GM21717 (cell line): Measurements from ENCODE around the gene SDC4.
A peak's percentile ranks its signal among the peaks of the same experiment; 100 is the strongest.

Experiments used
- ATAC-seq: cut with Tn5 transposase; IDR thresholded peaks from one replicate; pipeline ENCODE4 v1.9.1; 2021; ENCODE audit warnings: mild to moderate bottlenecking, moderate library complexity; ENCODE audit not compliant: unreplicated experiment

The SDC4 gene

GRCh38 chr20:45347936-45348778, at the start of gene SDC4:
SDC4 (minus strand) TSS chr20:45348424; CDS start chr20:45348384, 40 bp downstream.
- no peak for ATAC-seq

- no peak for ATAC-seq
These were observed 46.8 kb upstream of the SDC4 start for GRCh38 chr20:45395114-45395415.

- no peak for ATAC-seq
These were observed 46.2 kb upstream of the SDC4 start for GRCh38 chr20:45394221-45395113.

GRCh38 chr20:45392733-45393132, 44.5 kb upstream of the SDC4 start:
- no peak for ATAC-seq

GRCh38 chr20:45391559-45391958, 43.3 kb upstream of the SDC4 start:
- ATAC-seq: no peak

- no peak for ATAC-seq
These were observed 42.7 kb upstream of the SDC4 start for GRCh38 chr20:45390931-45391330.

GRCh38 chr20:45387274-45387673, 39.0 kb upstream of the SDC4 start:
- no peak for ATAC-seq

- no peak for ATAC-seq
These were observed 30.0 kb upstream of the SDC4 start, which contains the start of gene TP53TG5 for GRCh38 chr20:45378191-45378590. TP53TG5 (minus strand) TSS chr20:45378325; CDS start chr20:45378236, 89 bp downstream.

GRCh38 chr20:45377269-45377668, 29.0 kb upstream of the SDC4 start:
- ATAC-seq: no peak

GRCh38 chr20:45374966-45375365, 26.7 kb upstream of the SDC4 start:
- ATAC-seq: no peak

- no peak for ATAC-seq
These were observed 25.9 kb upstream of the SDC4 start for GRCh38 chr20:45374101-45374467.

- ATAC-seq: peak; percentile 64
These were observed 25.3 kb upstream of the SDC4 start for GRCh38 chr20:45373353-45374100.

GRCh38 chr20:45372646-45373352, 24.6 kb upstream of the SDC4 start:
- ATAC-seq: no peak

GRCh38 chr20:45372241-45372640, 24.0 kb upstream of the SDC4 start:
- no peak for ATAC-seq

GRCh38 chr20:45370571-45371160, 22.4 kb upstream of the SDC4 start:
- no peak for ATAC-seq

- peak; percentile 63 for ATAC-seq
These were observed 20.2 kb upstream of the SDC4 start for GRCh38 chr20:45368221-45368980.

- no peak for ATAC-seq
These were observed 18.9 kb upstream of the SDC4 start for GRCh38 chr20:45367126-45367525.

- ATAC-seq: no peak
These were observed 18.4 kb upstream of the SDC4 start for GRCh38 chr20:45366631-45367030.

GRCh38 chr20:45366192-45366591, 18.0 kb upstream of the SDC4 start:
- ATAC-seq: no peak
